GM12891 (cell line): ENCODE results near the gene ERAS.

Experiments used
- POLR2A ChIP-seq: IDR thresholded peaks from 2 replicates; pipeline ENCODE4 v1.6.1; 2011; ENCODE audit warnings: low read depth, low read length, control low read depth
- POU2F2 ChIP-seq: IDR thresholded peaks from 2 replicates; pipeline ENCODE4 v1.6.1; 2011; ENCODE audit warnings: low read depth, mild to moderate bottlenecking, control low read depth, low read length, moderate library complexity
- SPI1 ChIP-seq: IDR thresholded peaks from 2 replicates; pipeline ENCODE4 v1.6.1; 2011; ENCODE audit warnings: low read depth, low read length, control low read depth
- TAF1 ChIP-seq: IDR thresholded peaks from 2 replicates; pipeline ENCODE4 v1.6.1; 2011; ENCODE audit warnings: low read depth, low read length, control low read depth

DNA sequence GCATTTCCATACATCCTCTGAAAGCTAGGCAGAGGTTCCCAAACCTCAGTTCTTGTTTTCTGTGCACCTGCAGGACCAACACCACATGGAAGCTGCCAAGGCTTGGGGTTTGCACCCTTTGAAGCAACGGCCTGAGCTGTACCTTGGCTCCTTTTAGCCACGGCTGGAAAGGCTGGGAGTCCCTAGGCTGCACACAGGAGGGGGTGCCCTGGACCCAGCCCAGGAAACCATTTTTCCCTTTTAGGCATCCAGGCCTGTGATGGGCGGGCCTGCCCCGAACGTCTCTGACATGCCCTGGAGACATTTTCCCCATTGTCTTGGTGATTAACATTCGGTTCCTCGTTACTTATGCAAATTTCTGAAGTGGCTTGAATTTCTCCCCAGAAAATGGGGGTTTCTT, 26.5 kb downstream of the ERAS start:
- TF ChIP-seq POLR2A (no peak), TAF1 (no peak), POU2F2 (no peak), SPI1 (no peak)
